Stimulated activated CD8-positive, alpha-beta memory T cell treated with anti-CD3 and anti-CD28 coated beads, Interleukin-4, amount 100 ng/mL, for 1 hour (primary cell): ENCODE data around the gene TRAF7.

Experiments used
- DNase-seq, 2 donors: peaks; one replicate each; pipeline ENCODE4 v3.0.0-alpha.2; 2020; ENCODE audit warnings: low read depth in 2 of 2, low spot score in 1 of 2

Gene TRAF7

GRCh38 chr16:2147378-2147777 is 8.2 kb upstream of the TRAF7 start:
- no peak for DNase-seq

GRCh38 chr16:2147981-2148671 is 7.5 kb upstream of the TRAF7 start, which contains the start of gene RAB26:
Gene RAB26, plus strand, starts transcription at chr16:2148625. Its CDS starts 159 bp downstream, at chr16:2148784.
- no peak for DNase-seq

GRCh38 chr16:2148714-2149629 is 6.6 kb upstream of the TRAF7 start:
- no peak for DNase-seq

- no peak for DNase-seq
Measured at GRCh38 chr16:2149630-2150417, 5.8 kb upstream of the TRAF7 start.

GRCh38 chr16:2150418-2151187 is 5.0 kb upstream of the TRAF7 start:
- DNase-seq = no peak

- DNase-seq = no peak
Measured at GRCh38 chr16:2151188-2152091, 4.1 kb upstream of the TRAF7 start.

- no peak for DNase-seq
Measured at GRCh38 chr16:2152695-2153506, 2.7 kb upstream of the TRAF7 start.

GRCh38 chr16:2154533-2155090 is 970 bp upstream of the TRAF7 start:
- DNase-seq = no peak

- DNase-seq = no peak
Measured at GRCh38 chr16:2155977-2156848, 631 bp downstream of the TRAF7 start.

GRCh38 chr16:2156849-2157224 is 1.3 kb downstream of the TRAF7 start:
- no peak for DNase-seq

- DNase-seq = no peak
Measured at GRCh38 chr16:2157480-2158261, 2.1 kb downstream of the TRAF7 start.

GRCh38 chr16:2158262-2158638 is 2.7 kb downstream of the TRAF7 start:
- DNase-seq = no peak

- no peak for DNase-seq
Measured at GRCh38 chr16:2159175-2159838, 3.7 kb downstream of the TRAF7 start.

- no peak for DNase-seq
Measured at GRCh38 chr16:2160915-2161551, 5.5 kb downstream of the TRAF7 start.

GRCh38 chr16:2161911-2162310 is 6.3 kb downstream of the TRAF7 start:
- no peak for DNase-seq

GRCh38 chr16:2162676-2163118 is 7.1 kb downstream of the TRAF7 start:
- no peak for DNase-seq
